GM18508 (cell line): ENCODE data around the gene SGPP1.
"Not testable (repeated sequence)": the region's sequence is repeated elsewhere in the genome, so short reads cannot be mapped to it uniquely, and the experiment has no call there.

Source experiments
- ATAC-seq: cut with Tn5 transposase; IDR thresholded peaks from one replicate; pipeline ENCODE4 v1.9.1; 2021; ENCODE audit warnings: moderate number of reproducible peaks; ENCODE audit not compliant: insufficient read depth, unreplicated experiment

SGPP1 gene

DNA sequence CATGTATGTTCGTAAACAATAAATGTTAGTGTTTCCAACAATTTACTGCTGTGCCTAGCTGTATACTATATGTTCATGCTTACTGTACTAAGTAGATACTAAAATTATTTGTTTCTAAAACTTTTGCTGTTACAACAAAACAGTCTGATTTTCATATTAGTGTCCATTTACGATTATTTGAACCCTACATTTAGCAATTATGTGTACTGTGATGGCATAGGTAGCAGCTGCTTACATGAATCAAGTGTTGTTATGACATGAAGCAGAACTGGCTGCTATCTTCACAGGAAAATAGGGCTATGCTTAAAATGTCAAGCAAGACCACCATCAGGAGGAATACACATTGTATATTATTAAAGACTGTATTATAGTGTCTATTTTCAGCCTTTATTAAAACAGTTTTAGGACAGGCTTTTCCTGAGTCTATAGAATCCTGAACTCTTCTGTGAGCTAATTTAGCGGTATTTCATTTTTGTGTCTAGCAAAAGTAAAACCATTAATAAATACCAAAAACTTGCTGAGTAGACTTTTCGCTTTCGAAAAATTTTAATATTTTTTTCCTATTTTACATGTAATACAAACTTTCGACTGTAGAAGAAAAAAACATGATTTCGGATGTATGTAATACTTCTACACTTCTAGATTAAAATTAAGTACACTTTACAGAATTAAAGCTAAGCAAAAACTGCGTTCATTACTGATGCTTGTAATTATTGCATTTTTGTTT is 85.0 kb downstream of the SGPP1 start:
- ATAC-seq, result no peak

DNA sequence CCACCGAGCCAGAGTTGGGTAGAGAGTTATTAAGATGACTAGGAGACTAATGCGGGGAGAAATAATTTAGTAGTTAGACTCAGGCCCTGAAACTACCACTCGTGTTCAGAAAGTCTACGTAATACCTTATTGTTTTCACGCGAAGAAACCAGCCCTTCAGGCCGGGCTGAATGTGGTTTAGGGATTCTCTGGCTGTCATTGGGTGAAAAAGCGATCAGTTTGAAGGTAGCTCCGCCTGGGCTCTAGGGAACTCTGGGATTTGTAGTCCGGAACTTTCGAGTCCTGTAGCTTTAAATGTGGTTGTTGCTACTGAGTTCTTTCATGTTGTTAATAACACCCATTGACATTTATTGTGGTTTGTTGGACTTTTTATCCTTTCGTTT is 85.6 kb downstream of the SGPP1 start:
- peak; percentile 43 for ATAC-seq

DNA sequence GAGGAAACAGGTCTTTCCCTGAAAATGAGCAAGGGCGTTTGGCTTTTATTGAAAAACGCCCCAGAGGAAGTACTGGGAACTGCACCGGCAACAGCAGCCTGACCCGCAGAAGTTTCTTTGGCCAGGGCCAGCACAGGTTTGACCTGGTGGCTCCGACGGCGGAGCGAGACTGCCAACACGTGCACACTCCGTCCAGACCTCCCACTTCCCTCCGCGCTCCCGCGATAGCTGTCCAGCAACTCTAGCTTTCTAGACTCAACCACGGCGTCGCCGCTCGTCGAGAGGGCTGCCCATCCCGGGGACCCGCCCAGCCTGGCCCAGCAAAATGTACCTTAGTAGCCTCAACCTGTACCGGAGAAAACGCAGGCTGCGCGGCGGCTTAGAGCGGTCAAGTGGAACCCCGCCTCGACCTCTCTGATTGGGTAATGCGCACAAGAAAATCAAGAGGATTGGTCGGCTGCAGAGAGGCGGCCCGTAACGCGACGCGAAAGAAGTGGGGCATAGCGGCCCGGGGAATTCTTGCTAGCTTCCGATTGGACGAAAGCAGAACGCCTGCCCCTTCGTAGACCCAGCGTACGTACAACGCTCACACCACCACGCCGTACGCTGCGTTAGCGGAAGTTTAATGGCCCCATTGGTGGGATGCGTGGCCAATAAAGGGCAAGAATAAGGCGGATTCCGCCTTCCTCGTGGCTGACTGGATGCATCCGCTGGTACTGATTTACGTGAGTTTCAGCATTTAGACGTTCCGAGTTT is 86.2 kb downstream of the SGPP1 start, which contains the start of gene WDR89:
TSS of gene WDR89 (minus strand) at position 399 of the 756 bp plus-strand sequence. CDS start 41,929 bp downstream, outside the sequence.
- peak; percentile 78 for ATAC-seq

DNA sequence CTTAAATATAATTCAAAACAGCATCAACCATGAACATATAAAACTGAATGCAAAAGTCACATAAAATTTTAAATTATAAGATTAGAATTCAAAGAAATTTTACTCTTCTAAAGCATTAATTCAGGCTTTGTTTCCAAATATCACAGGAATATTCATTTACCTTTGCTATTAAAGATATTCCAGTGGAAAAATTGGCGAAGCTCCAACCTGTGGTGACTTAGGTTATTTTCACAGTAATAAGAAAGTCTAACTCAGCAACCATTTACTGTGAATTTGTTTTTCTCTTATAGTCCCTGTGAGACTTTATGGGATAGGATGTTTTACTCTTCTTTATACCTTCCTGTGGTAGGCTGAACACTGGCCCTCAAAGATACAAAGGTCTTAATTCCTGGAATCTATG is 89.4 kb downstream of the SGPP1 start:
- ATAC-seq, result no peak

DNA sequence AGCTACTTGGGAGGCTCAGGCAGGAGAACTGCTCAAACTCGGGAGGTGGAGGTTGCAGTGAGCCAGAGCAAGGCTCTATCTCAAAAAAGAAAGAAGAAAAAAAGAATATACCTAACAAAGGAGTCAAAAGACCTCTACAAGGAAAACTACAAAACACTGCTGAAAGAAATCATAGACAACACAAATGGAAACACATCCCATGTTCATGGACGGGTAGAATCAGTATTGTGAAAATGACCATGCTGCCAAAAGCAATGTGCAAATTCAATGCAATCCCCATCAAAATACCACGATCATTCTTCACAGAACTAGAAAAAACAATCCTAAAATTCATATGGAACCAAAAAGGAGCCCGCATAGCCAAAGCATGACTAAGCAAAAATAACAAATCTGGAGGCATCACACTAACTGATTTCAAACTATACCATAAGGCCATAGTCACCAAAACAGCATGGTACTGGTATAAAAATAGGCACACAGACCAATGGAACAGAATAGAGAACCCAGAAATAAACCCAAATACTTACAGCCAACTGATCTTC is 91.7 kb downstream of the SGPP1 start:
- ATAC-seq, result not testable (repeated sequence)
